HEK293 (cell line): Measurements from ENCODE around the gene CRB2.

Source experiments
- CTCF ChIA-PET: fragments of 350-600 bp; formaldehyde crosslinking; extraction: SDS; loops from one replicate; lab custom pipeline; 2021; ENCODE audit warnings: antibody characterized with exemption; lab: Yijun Ruan, JAX
- POLR2A ChIA-PET: fragments of 300-600 bp; formaldehyde crosslinking; extraction: SDS; loops from one replicate; lab custom pipeline; 2020; ENCODE audit warnings: antibody characterized with exemption, inconsistent platforms; lab: Yijun Ruan, JAX
- H3K27ac ChIP-seq: fragments of 200-500 bp; sonication (Bioruptor generic); 2 replicates; pipeline ENCODE4 v1.5.1; 2014; ENCODE audit warnings: low read depth, low read length, control low read depth, inconsistent platforms; ENCODE audit errors: extremely low read depth
- H3K36me3 ChIP-seq, 2 experiments: fragments of 200-500 bp in 1 of 2; sonication (Bioruptor generic) in 1 of 2; 1 replicate in 1 of 2; 2 replicates in 1 of 2; pipeline ENCODE4 v1.5.1; 2014 to 2017; ENCODE audit warnings: inconsistent platforms in 2 of 2, low read length in 2 of 2; ENCODE audit not compliant: control insufficient read depth in 2 of 2, insufficient read depth in 1 of 2
- H3K4me1 ChIP-seq: fragments of 200-500 bp; sonication (Bioruptor generic); 2 replicates; pipeline ENCODE4 v1.5.1; 2014; ENCODE audit warnings: mild to moderate bottlenecking, low read length, inconsistent platforms; ENCODE audit not compliant: control insufficient read depth, insufficient read depth
- H3K4me3 ChIP-seq: 2 replicates; pipeline ENCODE4 v1.5.1; 2011; ENCODE audit warnings: low read depth, mild to moderate bottlenecking, control low read depth, low read length, moderate library complexity
- H3K9me3 ChIP-seq: fragments of 200-500 bp; sonication (Bioruptor generic); 2 replicates; pipeline ENCODE4 v1.5.1; 2014; ENCODE audit warnings: low read depth, low read length, inconsistent platforms; ENCODE audit not compliant: control insufficient read depth, insufficient read depth
- BCL11A ChIP-seq: fragments of 450-650 bp; formaldehyde crosslinking; IDR thresholded peaks from 2 replicates; pipeline ENCODE4 v1.5.1; 2016; ENCODE audit warnings: low read depth, missing biosample characterization, missing genetic modification characterization
- HIC1 ChIP-seq: fragments of 450-650 bp; formaldehyde crosslinking; IDR thresholded peaks from 2 replicates; pipeline ENCODE4 v1.5.1; 2016; ENCODE audit warnings: missing biosample characterization, missing genetic modification characterization
- HOXA7 ChIP-seq: sonication (generic); formaldehyde crosslinking; IDR thresholded peaks from 2 replicates; pipeline ENCODE4 v1.8.1; 2022; ENCODE audit warnings: missing genetic modification reagents, borderline replicate concordance
- MZF1 ChIP-seq: fragments of 450-650 bp; formaldehyde crosslinking; IDR thresholded peaks from 2 replicates; pipeline ENCODE4 v1.5.1; 2017; ENCODE audit warnings: missing biosample characterization, missing genetic modification characterization, borderline replicate concordance
- TRIM28 ChIP-seq: IDR thresholded peaks from 2 replicates; pipeline ENCODE4 v1.6.1; 2011; ENCODE audit warnings: low read length, control low read depth, borderline replicate concordance
- YY2 ChIP-seq: fragments of 450-650 bp; formaldehyde crosslinking; IDR thresholded peaks from 2 replicates; pipeline ENCODE4 v1.5.1; 2016; ENCODE audit warnings: missing biosample characterization, missing genetic modification characterization
- ZBTB10 ChIP-seq: fragments of 450-650 bp; formaldehyde crosslinking; IDR thresholded peaks from 2 replicates; pipeline ENCODE4 v1.5.1; 2016; ENCODE audit warnings: missing biosample characterization, missing genetic modification characterization
- ZBTB26 ChIP-seq: fragments of 450-650 bp; formaldehyde crosslinking; optimal IDR thresholded peaks from 2 replicates; pipeline ENCODE3; 2016; ENCODE audit warnings: missing biosample characterization, mild to moderate bottlenecking, missing genetic modification characterization
- ZFHX2 ChIP-seq: fragments of 450-650 bp; formaldehyde crosslinking; conservative IDR thresholded peaks from 2 replicates; pipeline ENCODE4 v1.5.1; 2016; ENCODE audit warnings: missing biosample characterization, missing genetic modification characterization
- ZNF114 ChIP-seq: fragments of 450-650 bp; formaldehyde crosslinking; IDR thresholded peaks from 2 replicates; pipeline ENCODE4 v1.5.0; 2017; ENCODE audit warnings: missing biosample characterization, missing genetic modification characterization
- ZNF169 ChIP-seq: fragments of 450-650 bp; formaldehyde crosslinking; IDR thresholded peaks from 2 replicates; pipeline ENCODE4 v1.5.1; 2016; ENCODE audit warnings: missing biosample characterization, missing genetic modification characterization
- ZNF19 ChIP-seq: fragments of 450-650 bp; formaldehyde crosslinking; IDR thresholded peaks from 2 replicates; pipeline ENCODE4; 2016; ENCODE audit warnings: missing biosample characterization, missing genetic modification characterization, low read depth
- ZNF280D ChIP-seq: fragments of 450-650 bp; formaldehyde crosslinking; IDR thresholded peaks from 2 replicates; pipeline ENCODE4 v1.5.1; 2016; ENCODE audit warnings: missing biosample characterization, missing genetic modification characterization
- ZNF488 ChIP-seq: fragments of 450-650 bp; formaldehyde crosslinking; IDR thresholded peaks from 2 replicates; pipeline ENCODE4 v1.5.1; 2016; ENCODE audit warnings: missing biosample characterization, missing genetic modification characterization
- ZNF585B ChIP-seq: fragments of 450-650 bp; formaldehyde crosslinking; IDR thresholded peaks from 2 replicates; pipeline ENCODE4 v1.5.1; 2016; ENCODE audit warnings: missing biosample characterization, missing genetic modification characterization
- ZNF621 ChIP-seq: fragments of 450-650 bp; formaldehyde crosslinking; IDR thresholded peaks from 2 replicates; pipeline ENCODE4 v1.5.1; 2017; ENCODE audit warnings: missing biosample characterization, missing genetic modification characterization
- ZNF76 ChIP-seq: fragments of 450-650 bp; formaldehyde crosslinking; IDR thresholded peaks from 2 replicates; pipeline ENCODE4; 2016; ENCODE audit warnings: low read depth, missing biosample characterization, missing genetic modification characterization, borderline replicate concordance
- ZNF843 ChIP-seq: fragments of 450-650 bp; formaldehyde crosslinking; IDR thresholded peaks from 2 replicates; pipeline ENCODE4 v1.5.1; 2016; ENCODE audit warnings: missing biosample characterization, missing genetic modification characterization
- ZSCAN23 ChIP-seq: fragments of 450-650 bp; formaldehyde crosslinking; IDR thresholded peaks from 2 replicates; pipeline ENCODE4 v1.5.1; 2016; ENCODE audit warnings: missing biosample characterization, missing genetic modification characterization
- ZSCAN5A ChIP-seq: fragments of 450-650 bp; formaldehyde crosslinking; IDR thresholded peaks from 2 replicates; pipeline ENCODE4 v1.5.1; 2016; ENCODE audit warnings: missing biosample characterization, missing genetic modification characterization

Gene CRB2

GRCh38 chr9:123318202-123318601 is 37.8 kb upstream of the CRB2 start:
- Histone ChIP-seq H3K27ac (no peak overlapping the region), H3K36me3 (no peaks in the 10 kb centered on the region), H3K4me3 (no peak overlapping the region), H3K4me1 (no peaks in the 10 kb centered on the region), H3K9me3 (no peaks in the 10 kb centered on the region)
- ChIA-PET POLR2A (no interaction called here), CTCF (interaction anchor here (0.6 to 1.1 kb wide), 3 partner anchors 35 to 505 kb away, joined by 3 read pairs; no protein-coding TSS in a partner anchor)
- no peak for TF ChIP-seq ZNF585B (tag by site-specific recombination)
- TF ChIP-seq ZNF280D: no peak
- TF ChIP-seq MZF1: no peak
- no peak for TF ChIP-seq ZFHX2
- no peak for TF ChIP-seq ZBTB26 (tag by site-specific recombination)
- TF ChIP-seq ZNF621 (tag by site-specific recombination): no peak
- TF ChIP-seq TRIM28: no peak
- TF ChIP-seq HOXA7 (CRISPR knock-in tag): no peak
- TF ChIP-seq ZSCAN23 (tag by site-specific recombination): no peak
- TF ChIP-seq ZNF19 (tag by site-specific recombination): no peak
- no peak for TF ChIP-seq BCL11A (tag by site-specific recombination)
- TF ChIP-seq ZNF114: no peak
- TF ChIP-seq ZBTB10 (tag by site-specific recombination): no peak
- TF ChIP-seq HIC1 (tag by site-specific recombination): no peak
- no peak for TF ChIP-seq ZNF169
- no peak for TF ChIP-seq ZSCAN5A (tag by site-specific recombination)
- no peak for TF ChIP-seq ZNF76 (tag by site-specific recombination)
- no peak for TF ChIP-seq ZNF488 (tag by site-specific recombination)
- no peak for TF ChIP-seq ZNF843 (tag by site-specific recombination)
- no peak for TF ChIP-seq YY2 (tag by site-specific recombination)
